ENCODE results near the gene N4BP2.
"Not testable (repeated sequence)": the region's sequence is repeated elsewhere in the genome, so short reads cannot be mapped to it uniquely, and the experiment has no call there.

Gene N4BP2

GRCh38 chr4:40119344-40119743 lies 62.7 kb downstream of the N4BP2 start:
- Histone ChIP-seq H3K4me1 (ENCODE audit: insufficient read depth, low read length) (peaks cover 21% of the 10 kb centered on the region), H3K9me3 (ENCODE audit: control insufficient read depth, insufficient read depth, low read length) (no peaks in the 10 kb centered on the region), H3K36me3 (ENCODE audit: insufficient read depth, low read length) (0 out of 2 replicates have a peak, but pooled peaks cover 2% of the 10 kb centered on the region), H3K9ac (ENCODE audit: low read depth, low read length) (no peak overlapping the region)

DNA sequence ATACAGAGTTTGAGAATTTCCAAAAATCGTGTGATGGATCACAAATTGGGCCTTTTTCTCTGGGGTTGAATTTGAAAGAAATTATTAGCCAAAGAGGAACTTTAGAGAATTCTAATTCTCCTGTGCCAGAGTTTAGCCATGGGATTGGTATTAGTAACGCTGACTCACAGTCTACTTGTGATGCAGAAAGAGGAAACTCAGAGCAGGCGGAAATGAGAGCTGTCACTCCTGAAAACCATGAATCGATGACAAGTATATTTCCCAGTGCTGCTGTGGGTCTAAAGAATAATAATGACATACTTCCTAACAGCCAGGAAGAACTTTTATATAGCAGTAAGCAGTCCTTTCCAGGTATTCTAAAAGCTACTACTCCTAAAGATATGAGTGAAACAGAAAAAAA lies 64.9 kb downstream of the N4BP2 start:
- H3K4me1 ChIP-seq (ENCODE audit: insufficient read depth, low read length) = peaks cover 21% of the 10 kb centered on the region
- H3K36me3 ChIP-seq (ENCODE audit: insufficient read depth, low read length) = peaks cover 2% of the 10 kb centered on the region; the same call in 1 of the 2 replicates
- H3K9ac ChIP-seq (ENCODE audit: low read depth, low read length) = no peak overlapping the region
- no peaks in the 10 kb centered on the region for H3K9me3 ChIP-seq (ENCODE audit: control insufficient read depth, insufficient read depth, low read length)

DNA sequence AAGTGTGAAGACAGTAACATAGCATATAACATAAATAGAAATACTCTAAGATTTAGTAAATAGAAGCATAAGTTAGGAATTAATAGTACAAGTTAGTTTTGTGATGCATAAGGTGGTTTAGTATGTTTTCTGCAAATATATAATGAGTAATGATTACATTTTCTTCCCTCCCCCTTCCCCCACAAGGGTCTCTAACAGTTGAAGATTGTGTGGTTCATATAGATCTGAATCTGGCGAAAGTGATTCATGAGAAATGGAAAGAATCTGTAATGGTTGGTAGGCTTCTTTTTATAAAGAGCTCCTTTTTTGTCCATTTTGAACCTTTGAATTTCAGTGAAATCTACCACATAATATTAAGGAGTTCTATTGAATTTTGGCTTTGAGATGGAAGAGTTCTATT lies 66.3 kb downstream of the N4BP2 start:
- Histone ChIP-seq H3K4me1 (ENCODE audit: insufficient read depth, low read length) (peaks cover 21% of the 10 kb centered on the region), H3K9ac (ENCODE audit: low read depth, low read length) (no peak overlapping the region), H3K36me3 (ENCODE audit: insufficient read depth, low read length) (peaks cover 2% of the 10 kb centered on the region; the same call in 1 of the 2 replicates), H3K9me3 (ENCODE audit: control insufficient read depth, insufficient read depth, low read length) (no peaks in the 10 kb centered on the region)

DNA sequence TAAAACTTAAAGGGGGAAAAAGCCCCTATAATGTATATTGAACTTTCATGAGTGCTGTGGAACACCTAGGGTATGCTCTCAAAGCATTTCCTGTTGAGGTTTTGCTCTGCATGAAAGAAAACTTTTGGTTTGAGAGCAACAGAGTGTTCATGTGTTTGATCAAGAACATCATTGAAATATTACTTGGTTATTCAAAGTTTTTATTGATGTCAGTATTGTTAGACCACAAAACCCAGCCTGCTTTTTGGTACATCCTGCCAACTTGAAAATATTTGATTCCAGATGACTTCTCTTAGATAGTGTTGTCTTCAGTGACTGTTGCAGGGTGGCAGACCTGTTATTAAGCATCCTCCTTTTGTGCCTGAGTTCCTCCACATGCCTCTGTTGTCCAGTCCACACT lies 68.0 kb downstream of the N4BP2 start:
- Histone ChIP-seq H3K36me3 (ENCODE audit: insufficient read depth, low read length) (peaks cover 2% of the 10 kb centered on the region; the same call in 1 of the 2 replicates), H3K9ac (ENCODE audit: low read depth, low read length) (no peak overlapping the region), H3K4me1 (ENCODE audit: insufficient read depth, low read length) (peaks cover 13% of the 10 kb centered on the region), H3K9me3 (ENCODE audit: control insufficient read depth, insufficient read depth, low read length) (no peaks in the 10 kb centered on the region)

GRCh38 chr4:40130401-40131036 lies 73.9 kb downstream of the N4BP2 start:
- Histone ChIP-seq H3K9me3 (ENCODE audit: control insufficient read depth, insufficient read depth, low read length) (no peaks in the 10 kb centered on the region), H3K9ac (ENCODE audit: low read depth, low read length) (no peak overlapping the region), H3K4me1 (ENCODE audit: insufficient read depth, low read length) (no peaks in the 10 kb centered on the region), H3K36me3 (ENCODE audit: insufficient read depth, low read length) (no peaks in the 10 kb centered on the region; the same call in 1 of the 2 replicates)

- no peak overlapping the region for H3K9ac ChIP-seq (ENCODE audit: low read depth, low read length)
- H3K36me3 ChIP-seq (ENCODE audit: insufficient read depth, low read length) = no peaks in the 10 kb centered on the region; the same call in 1 of the 2 replicates
- H3K9me3 ChIP-seq (ENCODE audit: control insufficient read depth, insufficient read depth, low read length) = no peaks in the 10 kb centered on the region
- no peaks in the 10 kb centered on the region for H3K4me1 ChIP-seq (ENCODE audit: insufficient read depth, low read length)
Observed at GRCh38 chr4:40132816-40133215, 76.2 kb downstream of the N4BP2 start.

GRCh38 chr4:40134206-40134917 lies 77.7 kb downstream of the N4BP2 start:
- Histone ChIP-seq H3K9me3 (ENCODE audit: control insufficient read depth, insufficient read depth, low read length) (no peaks in the 10 kb centered on the region), H3K9ac (ENCODE audit: low read depth, low read length) (no peak overlapping the region), H3K36me3 (ENCODE audit: insufficient read depth, low read length) (no peaks in the 10 kb centered on the region; the same call in none of the 2 replicates), H3K4me1 (ENCODE audit: insufficient read depth, low read length) (no peaks in the 10 kb centered on the region)

DNA sequence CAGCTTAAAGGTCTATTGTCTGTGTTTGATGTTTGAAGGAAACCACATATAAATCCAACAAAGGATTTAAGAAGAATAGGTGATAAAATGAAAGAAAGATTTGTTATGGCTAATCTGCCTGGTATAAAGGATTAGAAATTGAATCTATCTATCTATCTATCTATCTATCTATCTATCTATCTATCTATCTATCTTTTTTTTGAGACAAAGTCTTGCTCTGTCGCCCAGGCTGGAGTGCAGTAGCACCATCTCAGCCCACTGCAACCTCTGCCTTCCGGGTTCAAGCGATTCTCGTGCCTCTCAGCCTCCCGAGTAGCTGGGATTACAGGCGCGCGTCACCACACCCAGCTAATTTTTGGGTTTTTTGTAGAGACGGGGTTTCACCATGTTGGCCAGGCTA lies 79.6 kb downstream of the N4BP2 start:
- H3K9me3 ChIP-seq (ENCODE audit: control insufficient read depth, insufficient read depth, low read length); H3K9ac ChIP-seq (ENCODE audit: low read depth, low read length); H3K36me3 ChIP-seq (ENCODE audit: insufficient read depth, low read length); H3K4me1 ChIP-seq (ENCODE audit: insufficient read depth, low read length): not testable (repeated sequence)

DNA sequence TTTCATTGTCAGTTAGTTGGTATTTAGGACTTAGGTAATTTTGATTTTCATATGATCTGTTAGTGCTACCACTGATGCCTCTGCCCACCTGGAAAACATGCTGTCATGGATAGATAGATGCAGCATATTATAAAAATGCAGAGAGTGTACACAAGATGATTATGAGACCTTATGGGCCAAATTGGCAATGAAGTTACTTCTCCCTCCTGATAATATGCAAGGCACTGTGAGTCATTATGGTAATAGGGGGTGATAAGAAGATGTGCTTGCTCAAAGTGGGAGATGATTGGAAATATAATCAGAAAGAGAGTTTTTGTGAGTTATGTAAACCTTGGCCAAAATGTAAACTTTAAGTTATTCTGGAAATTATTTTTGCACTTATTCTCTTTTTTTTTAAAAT lies 83.5 kb downstream of the N4BP2 start:
- Histone ChIP-seq H3K9ac (ENCODE audit: low read depth, low read length) (no peak overlapping the region), H3K4me1 (ENCODE audit: insufficient read depth, low read length) (no peaks in the 10 kb centered on the region), H3K36me3 (ENCODE audit: insufficient read depth, low read length) (peaks cover 5% of the 10 kb centered on the region), H3K9me3 (ENCODE audit: control insufficient read depth, insufficient read depth, low read length) (no peaks in the 10 kb centered on the region; the same call in 1 of the 2 replicates)

- H3K9me3 ChIP-seq (ENCODE audit: control insufficient read depth, insufficient read depth, low read length); H3K36me3 ChIP-seq (ENCODE audit: insufficient read depth, low read length); H3K9ac ChIP-seq (ENCODE audit: low read depth, low read length); H3K4me1 ChIP-seq (ENCODE audit: insufficient read depth, low read length): not testable (repeated sequence)
Observed at GRCh38 chr4:40140597-40140996, 83.9 kb downstream of the N4BP2 start.

DNA sequence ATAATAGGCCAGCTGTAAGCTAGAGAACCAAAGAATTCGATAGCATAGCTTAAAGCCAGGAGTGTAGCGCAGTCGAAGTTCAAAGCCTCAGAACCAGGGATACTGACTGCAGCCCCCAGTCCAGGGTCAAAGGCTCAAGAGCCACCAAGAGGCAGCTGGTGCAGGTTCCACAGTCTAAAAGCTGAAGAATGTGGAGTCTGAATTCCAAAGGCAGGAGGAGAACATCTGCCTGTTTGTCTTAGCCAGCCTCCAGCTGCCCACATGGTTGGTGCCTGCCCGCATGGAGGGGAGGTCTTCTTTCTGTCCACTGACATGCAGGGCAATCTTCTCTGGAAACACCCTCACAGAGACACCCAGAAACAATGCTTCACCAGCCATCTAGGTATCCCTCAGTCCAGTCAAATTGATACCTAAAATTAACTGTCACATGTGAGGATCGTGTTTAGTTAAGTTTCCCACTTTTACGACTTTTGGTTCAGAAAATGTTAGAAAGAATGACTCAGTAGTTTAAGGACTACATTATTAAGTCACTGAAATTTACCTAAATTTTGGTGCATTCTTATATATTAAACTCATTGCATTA lies 87.4 kb downstream of the N4BP2 start:
- H3K4me1 ChIP-seq (ENCODE audit: insufficient read depth, low read length) = no peaks in the 10 kb centered on the region
- H3K36me3 ChIP-seq (ENCODE audit: insufficient read depth, low read length) = peaks cover 5% of the 10 kb centered on the region; the same call in 1 of the 2 replicates
- H3K9me3 ChIP-seq (ENCODE audit: control insufficient read depth, insufficient read depth, low read length) = peaks cover 4% of the 10 kb centered on the region; the same call in 1 of the 2 replicates
- no peak overlapping the region for H3K9ac ChIP-seq (ENCODE audit: low read depth, low read length)

DNA sequence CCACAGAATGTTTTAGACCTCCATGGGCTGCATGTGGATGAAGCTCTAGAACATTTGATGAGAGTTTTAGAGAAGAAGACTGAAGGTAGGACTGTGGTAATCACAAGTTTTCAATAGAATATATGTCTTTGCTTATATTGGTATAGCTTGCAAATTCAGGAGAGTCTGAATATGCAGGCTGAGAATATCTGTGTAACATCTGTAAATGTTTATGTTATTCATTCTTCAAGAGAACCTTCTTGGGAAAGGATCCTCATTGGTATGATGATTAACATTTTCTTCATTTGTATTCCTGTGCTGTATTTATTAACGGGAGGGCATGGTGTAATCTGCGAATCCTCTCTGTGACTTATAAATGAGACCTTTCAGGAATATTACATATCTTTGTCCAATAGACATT lies 88.1 kb downstream of the N4BP2 start:
- H3K9ac ChIP-seq (ENCODE audit: low read depth, low read length) = no peak overlapping the region
- peaks cover 5% of the 10 kb centered on the region; the same call in 1 of the 2 replicates for H3K36me3 ChIP-seq (ENCODE audit: insufficient read depth, low read length)
- H3K4me1 ChIP-seq (ENCODE audit: insufficient read depth, low read length) = no peaks in the 10 kb centered on the region
- peaks cover 5% of the 10 kb centered on the region; the same call in 1 of the 2 replicates for H3K9me3 ChIP-seq (ENCODE audit: control insufficient read depth, insufficient read depth, low read length)

GRCh38 chr4:40147490-40147889 lies 90.8 kb downstream of the N4BP2 start:
- not testable (repeated sequence) for H3K4me1 ChIP-seq (ENCODE audit: insufficient read depth, low read length); H3K9ac ChIP-seq (ENCODE audit: low read depth, low read length); H3K36me3 ChIP-seq (ENCODE audit: insufficient read depth, low read length)
- H3K9me3 ChIP-seq (ENCODE audit: control insufficient read depth, insufficient read depth, low read length) = peaks cover 14% of the 10 kb centered on the region

DNA sequence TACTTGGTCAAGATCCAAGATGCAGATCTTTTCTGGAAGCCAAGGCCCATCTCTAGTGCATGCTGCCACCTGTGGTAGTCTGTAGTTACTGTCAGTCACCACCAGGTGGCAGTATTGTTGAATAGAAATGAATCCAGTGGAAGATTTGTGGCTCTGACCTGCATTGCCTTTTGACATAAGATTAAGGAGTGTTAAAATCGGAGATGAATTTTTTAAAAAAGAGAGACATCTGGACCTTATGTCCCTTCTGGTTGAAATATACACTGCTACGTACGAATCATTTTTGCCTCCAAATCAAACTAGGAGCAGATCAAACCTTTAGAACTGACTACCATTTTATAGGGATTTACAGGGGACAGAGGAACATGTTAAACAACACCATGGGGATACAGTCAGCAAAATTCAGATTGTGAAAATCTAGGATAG lies 93.3 kb downstream of the N4BP2 start:
- Histone ChIP-seq H3K4me1 (ENCODE audit: insufficient read depth, low read length) (no peaks in the 10 kb centered on the region), H3K36me3 (ENCODE audit: insufficient read depth, low read length) (no peaks in the 10 kb centered on the region), H3K9ac (ENCODE audit: low read depth, low read length) (no peak overlapping the region), H3K9me3 (ENCODE audit: control insufficient read depth, insufficient read depth, low read length) (peaks cover 14% of the 10 kb centered on the region)

DNA sequence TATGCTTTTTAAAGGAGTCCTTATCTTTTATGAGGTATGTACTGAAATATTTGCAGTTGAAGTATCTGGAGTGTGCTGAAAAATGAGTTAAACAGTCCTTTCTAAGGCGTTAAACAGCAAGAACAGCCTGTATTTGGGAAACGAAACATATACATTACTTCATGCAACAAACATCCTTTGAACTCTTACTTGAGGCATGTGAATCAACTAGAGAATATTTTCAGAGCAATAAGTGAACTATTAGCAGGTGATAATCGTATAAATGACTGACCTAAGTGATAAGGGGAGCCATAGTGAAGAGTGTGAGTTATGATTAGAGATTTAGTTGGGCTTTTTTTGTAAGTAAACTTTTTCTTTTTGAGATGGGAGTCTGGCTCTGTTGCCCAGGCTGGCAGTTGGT lies 94.3 kb downstream of the N4BP2 start:
- Histone ChIP-seq H3K9ac (ENCODE audit: low read depth, low read length) (no peak overlapping the region), H3K36me3 (ENCODE audit: insufficient read depth, low read length) (no peaks in the 10 kb centered on the region), H3K4me1 (ENCODE audit: insufficient read depth, low read length) (no peaks in the 10 kb centered on the region), H3K9me3 (ENCODE audit: control insufficient read depth, insufficient read depth, low read length) (peaks cover 14% of the 10 kb centered on the region)
